Stimulated activated CD4-positive, alpha-beta T cell treated with anti-CD3 and anti-CD28 coated beads, Interleukin-12 subunit alpha, Interleukin-12 subunit beta, amount 100 ng/mL, for 24 hours (primary cell): Measurements from ENCODE around the gene IP6K1.

Experiments
- DNase-seq, 2 experiments: peaks; one replicate each; pipeline ENCODE4 v3.0.0-alpha.2; 2020; ENCODE audit warnings: low read depth in 2 of 2

The IP6K1 gene

DNA sequence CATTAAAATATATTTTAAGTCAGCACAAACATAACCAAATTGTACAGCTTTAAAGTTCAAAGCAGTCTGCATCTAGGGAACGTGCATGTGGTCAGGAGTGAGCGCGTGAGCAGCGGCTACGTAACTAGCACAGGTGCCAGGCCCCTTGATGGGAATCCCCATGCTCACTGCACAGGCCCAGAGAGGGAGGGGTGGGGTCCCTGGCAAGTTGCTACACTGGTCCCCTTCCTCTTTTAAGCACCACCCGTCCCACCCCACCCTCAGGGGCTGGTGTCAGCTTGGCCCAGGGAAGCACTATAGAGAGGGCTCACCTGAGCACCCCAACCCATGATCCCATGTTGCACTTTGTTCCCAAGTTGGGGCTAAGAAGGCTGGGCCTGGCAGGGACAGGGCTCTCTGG is 61.8 kb downstream of the IP6K1 start:
- no peak for DNase-seq

- peak; percentile 85 to 91 for DNase-seq
Measured at GRCh38 chr3:49723628-49724551, 62.5 kb downstream of the IP6K1 start, which contains the start of gene GMPPB. Gene GMPPB (minus strand): TSS chr3:49723951. CDS start chr3:49723726, 225 bp downstream.

DNA sequence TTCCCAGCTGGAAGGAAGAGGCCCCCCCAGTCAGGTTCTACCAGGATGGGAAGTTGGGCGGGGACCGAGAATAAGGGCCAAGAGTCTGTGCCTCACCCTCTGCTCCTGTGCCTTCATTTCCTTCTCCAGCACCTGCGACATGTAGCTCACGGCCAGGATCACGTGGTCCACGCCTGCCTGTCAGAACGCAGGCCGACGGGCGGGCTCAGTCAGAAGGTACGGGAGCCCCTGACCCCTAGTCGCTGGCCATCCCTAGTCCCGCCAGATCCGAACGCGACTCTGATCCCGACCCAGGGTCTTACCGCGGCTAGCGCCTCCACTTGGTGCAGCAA is 63.1 kb downstream of the IP6K1 start:
- peak; percentile 20 to 56 for DNase-seq

GRCh38 chr3:49722896-49723295 is 63.4 kb downstream of the IP6K1 start:
- no peak for DNase-seq

DNA sequence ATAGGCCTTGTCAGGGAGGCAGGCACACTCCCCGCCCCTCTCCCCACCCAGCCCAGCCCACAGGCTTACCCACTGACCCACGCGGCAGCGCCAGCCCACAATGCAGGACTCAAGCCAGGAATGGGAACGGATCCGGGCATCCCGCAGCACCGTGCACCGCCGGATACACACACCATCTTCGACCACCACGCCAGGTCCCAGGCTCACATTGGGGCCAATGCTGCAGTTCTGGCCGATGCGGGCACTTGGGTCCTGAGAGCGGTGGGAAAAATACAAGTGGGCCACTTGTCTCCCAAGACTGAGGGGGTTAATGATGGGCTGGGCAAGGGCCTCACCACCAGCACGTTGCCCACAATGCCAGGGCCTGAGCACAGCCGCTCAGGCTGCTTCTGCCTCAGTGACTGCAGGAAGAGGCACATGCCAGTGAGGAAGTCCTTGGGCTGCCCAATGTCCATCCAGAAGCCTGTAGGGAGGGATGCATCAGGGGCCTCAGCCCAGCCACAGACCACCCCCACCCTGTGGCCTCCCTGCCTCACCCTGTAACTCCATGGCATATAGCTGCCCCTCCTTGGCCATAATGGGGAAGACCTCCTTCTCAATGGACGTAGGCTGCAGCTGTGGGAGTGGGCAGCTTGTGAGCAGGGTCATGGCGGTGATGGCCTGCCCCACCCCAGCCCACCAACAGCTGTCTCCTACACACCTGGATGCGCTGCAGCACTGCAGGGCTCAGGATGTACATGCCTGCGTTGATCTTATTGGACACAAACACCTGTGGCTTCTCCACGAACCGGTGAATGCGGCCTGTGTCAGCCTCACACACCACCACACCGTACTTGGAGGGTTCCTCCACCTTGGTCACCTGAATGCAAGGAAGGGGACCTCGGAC is 64.2 kb downstream of the IP6K1 start:
- no peak for DNase-seq

GRCh38 chr3:49721596-49721895 is 64.8 kb downstream of the IP6K1 start:
- no peak for DNase-seq

DNA sequence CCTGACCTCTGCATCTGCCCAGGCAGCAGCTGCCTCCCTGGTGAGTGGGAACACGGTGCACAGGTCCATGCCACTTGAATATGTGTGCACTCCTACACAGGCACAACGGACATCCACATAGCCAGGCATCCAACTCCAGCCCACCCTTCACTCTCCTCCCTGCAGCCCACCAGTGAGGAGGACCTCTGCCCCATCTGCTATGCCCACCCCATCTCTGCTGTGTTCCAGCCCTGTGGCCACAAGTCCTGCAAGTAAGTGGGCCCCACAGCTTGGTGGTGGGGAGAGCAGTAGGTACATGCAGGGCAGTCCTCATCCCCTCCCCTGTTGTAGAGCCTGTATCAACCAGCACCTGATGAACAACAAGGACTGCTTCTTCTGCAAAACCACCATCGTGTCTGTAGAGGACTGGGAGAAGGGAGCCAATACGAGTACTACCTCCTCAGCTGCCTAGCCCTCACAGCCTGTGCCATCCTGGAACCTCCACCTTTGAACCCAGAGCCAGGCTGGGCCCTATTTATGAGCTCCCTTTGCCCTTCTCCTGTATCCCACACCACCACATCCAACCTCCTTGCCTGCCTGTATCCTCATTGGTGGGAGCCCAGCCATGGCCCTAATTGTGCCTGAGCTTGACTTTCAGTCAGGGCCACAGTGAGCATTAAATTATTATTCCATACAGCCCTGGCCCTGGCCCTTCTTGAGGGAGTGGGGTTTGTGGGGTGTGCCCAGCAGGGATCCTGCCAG is 65.3 kb downstream of the IP6K1 start:
- no peak for DNase-seq

DNA sequence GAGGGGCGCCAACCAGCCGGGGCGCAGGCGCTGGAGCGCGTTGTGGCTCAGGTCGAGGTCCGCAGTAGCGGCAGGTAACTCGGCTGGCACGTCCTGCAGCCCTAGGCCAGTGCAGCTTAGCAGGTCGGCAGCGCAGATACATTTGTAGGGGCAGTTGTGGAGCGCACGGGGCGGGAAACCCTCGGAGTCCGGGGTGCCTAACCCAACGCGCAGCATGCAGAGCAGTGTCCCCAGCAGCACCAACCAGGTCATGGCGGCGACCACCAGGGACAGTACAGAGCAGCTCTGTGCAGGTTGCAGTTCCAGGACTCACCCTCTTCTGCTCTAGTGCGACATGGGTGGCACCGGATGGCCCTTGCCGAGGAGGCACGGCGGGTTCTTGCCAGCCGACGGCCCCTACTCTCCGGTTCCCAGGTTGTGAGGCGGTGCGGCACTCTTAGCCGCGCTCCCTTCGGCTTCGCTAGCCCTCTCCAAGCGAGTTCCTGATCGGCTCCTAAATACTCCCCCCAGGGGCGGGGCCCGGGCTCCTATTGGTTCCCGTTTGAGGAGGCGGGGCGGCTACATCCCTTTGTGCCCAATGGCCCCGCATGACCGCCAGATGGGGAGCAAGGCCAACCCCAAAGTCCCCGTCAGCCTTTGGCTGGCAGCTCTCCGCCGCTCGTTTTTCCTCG is 67.0 kb downstream of the IP6K1 start, which contains the start of gene AMIGO3:
TSS of gene AMIGO3 (minus strand) at position 471 of the 671 bp plus-strand sequence. CDS start at position 252, 219 bp downstream.
- peak; percentile 78 to 93 for DNase-seq

GRCh38 chr3:49718858-49719213 is 67.5 kb downstream of the IP6K1 start:
- no peak for DNase-seq

GRCh38 chr3:49717959-49718857 is 68.1 kb downstream of the IP6K1 start:
- no peak for DNase-seq

DNA sequence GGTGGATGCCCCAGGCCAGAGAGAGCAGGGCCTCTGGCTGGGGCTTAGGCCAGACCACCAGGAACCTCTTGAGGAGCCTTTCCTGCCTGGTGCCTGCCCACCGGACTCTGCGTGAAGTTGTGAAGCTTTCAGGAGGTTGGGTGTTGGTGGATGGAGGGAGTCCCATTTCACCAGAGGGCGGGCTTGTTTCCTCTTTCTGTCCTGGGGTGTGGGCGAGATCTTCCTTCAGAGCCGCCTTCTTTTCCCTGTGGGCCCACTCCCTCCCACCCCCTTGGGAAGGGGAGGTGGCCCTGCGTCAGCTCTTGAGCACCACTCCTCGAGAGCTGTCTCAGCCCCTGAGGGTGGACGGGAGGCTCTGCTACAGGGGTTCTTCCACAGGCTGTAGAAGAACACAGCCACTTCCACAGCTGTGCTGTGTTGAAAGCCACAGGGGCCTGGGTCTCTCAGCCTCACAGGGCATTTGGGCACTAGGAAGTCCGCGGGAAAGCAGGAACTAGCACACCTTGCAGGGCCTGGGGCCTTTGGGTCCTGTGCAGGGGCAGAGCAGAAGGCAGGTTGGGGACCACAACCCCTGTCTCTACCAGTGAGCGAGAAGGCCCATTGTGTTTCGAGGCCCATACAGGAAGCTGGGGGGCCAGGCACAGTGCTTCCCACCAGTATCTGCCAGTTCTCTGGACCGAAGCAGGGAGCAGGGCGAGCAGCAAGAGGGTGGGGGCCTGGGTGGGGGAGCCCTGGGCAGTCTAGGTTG is 69.0 kb downstream of the IP6K1 start:
- DNase-seq: no peak

GRCh38 chr3:49716691-49717210 is 69.6 kb downstream of the IP6K1 start:
- no peak for DNase-seq

DNA sequence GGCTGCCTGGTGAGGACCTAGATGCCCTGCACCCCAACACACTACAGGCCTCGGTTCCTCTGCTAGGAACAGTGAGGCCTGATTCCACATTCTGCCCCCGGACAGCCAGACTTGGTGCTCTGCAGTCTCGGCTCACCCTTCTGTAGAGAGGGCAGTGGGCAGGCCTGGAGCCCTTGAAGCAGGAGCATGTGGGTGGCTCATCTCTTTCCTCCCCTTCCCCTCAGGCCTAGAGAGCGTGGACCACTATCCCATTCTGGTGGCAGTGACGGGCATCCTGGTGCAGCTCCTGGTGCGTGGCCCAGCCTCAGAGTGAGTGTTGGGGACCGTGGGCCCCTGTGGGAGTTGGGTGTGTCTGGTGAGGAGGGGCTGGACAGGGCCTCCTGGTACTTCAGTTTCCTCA is 70.2 kb downstream of the IP6K1 start:
- no peak for DNase-seq

DNA sequence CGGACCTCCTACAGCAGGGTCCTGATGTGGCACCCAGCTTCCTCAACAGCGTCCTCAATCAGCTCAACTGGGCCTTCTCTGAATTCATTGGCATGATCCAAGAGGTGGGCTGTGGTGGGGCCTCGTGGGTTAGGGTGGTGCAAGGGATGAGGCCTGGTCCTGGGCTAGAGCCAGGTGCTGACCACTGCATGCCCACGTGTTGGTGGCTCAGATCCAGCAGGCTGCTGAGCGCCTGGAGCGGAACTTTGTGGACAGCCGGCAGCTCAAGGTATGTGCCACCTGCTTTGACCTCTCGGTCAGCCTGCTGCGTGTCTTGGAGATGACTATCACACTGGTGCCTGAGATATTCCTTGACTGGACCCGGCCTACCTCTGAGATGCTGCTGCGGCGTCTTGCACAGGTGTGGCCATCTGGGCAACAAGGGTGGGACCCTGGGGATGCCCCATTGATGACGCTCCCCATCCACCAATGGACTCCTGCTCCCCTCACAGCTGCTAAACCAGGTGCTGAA is 70.7 kb downstream of the IP6K1 start:
- no peak for DNase-seq

- DNase-seq: no peak
Measured at GRCh38 chr3:49714728-49715550, 71.4 kb downstream of the IP6K1 start.

GRCh38 chr3:49713336-49714105 is 72.8 kb downstream of the IP6K1 start:
- DNase-seq: no peak

DNA sequence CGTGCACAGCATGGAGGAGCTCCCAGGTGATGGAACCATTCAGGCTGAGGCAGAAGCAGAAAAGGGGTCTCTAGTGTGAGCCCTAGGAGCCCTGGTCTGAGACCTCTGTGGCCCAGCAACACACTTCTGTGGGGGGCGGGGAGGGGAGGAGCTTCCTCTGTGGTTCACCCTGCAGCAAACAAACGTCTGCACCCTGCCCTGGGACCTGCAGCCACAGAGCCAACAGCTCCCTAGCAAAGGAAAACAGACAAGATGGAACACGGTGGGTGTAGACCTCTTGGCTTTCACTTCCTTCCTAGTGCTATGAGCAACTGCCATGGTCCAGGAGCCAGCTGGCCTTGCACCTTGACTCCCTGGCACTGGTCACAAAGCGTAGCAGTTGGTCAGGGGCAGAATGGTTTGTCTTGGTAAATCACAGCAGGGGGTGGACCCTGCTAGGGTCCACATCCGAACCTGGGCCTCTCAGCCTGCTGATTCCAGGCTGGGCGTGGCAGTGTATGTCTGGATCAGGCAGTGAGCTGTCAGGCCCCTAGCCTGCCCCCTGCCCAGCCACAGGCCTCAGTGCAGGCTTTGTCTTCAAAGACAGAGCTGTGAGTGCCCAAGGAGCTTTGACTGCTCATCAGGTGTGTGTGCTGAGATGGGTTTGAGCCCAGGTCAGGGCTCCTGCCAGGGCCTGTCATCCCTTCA is 73.6 kb downstream of the IP6K1 start:
- no peak for DNase-seq
